IPS-NIHi7 (cell line): ENCODE data around the gene PIP4K2A.
"Not testable (repeated sequence)": the region's sequence is repeated elsewhere in the genome, so short reads cannot be mapped to it uniquely, and the experiment has no call there.

Experiments
- DNase-seq: peaks from one replicate; pipeline ENCODE4 v3.0.0; 2012; ENCODE audit warnings: mixed read lengths; ENCODE audit errors: extremely low spot score

PIP4K2A gene

GRCh38 chr10:22714479-22715289 lies at the start of gene PIP4K2A:
PIP4K2A (minus strand) TSS chr10:22714578; CDS start chr10:22714326, 252 bp downstream.
- peak; percentile 82 for DNase-seq

GRCh38 chr10:22761569-22762220 lies 47.3 kb upstream of the PIP4K2A start:
- DNase-seq, result no peak

- DNase-seq, result no peak
Observed at GRCh38 chr10:22760025-22760424, 45.6 kb upstream of the PIP4K2A start.

GRCh38 chr10:22758867-22759266 lies 44.5 kb upstream of the PIP4K2A start:
- DNase-seq, result no peak

- DNase-seq, result no peak
Observed at GRCh38 chr10:22754296-22754695, 39.9 kb upstream of the PIP4K2A start.

- no peak for DNase-seq
Observed at GRCh38 chr10:22753786-22754185, 39.4 kb upstream of the PIP4K2A start.

- no peak for DNase-seq
Observed at GRCh38 chr10:22752272-22752889, 38.0 kb upstream of the PIP4K2A start.

- DNase-seq, result no peak
Observed at GRCh38 chr10:22750131-22750530, 35.8 kb upstream of the PIP4K2A start.

GRCh38 chr10:22744858-22745257 lies 30.5 kb upstream of the PIP4K2A start:
- DNase-seq, result not testable (repeated sequence)

- no peak for DNase-seq
Observed at GRCh38 chr10:22742678-22743077, 28.3 kb upstream of the PIP4K2A start.

GRCh38 chr10:22741631-22742030 lies 27.3 kb upstream of the PIP4K2A start:
- DNase-seq, result not testable (repeated sequence)

- no peak for DNase-seq
Observed at GRCh38 chr10:22740180-22740579, 25.8 kb upstream of the PIP4K2A start.

GRCh38 chr10:22737587-22737986 lies 23.2 kb upstream of the PIP4K2A start:
- no peak for DNase-seq

GRCh38 chr10:22736134-22736533 lies 21.8 kb upstream of the PIP4K2A start:
- no peak for DNase-seq

GRCh38 chr10:22733992-22734391 lies 19.6 kb upstream of the PIP4K2A start:
- DNase-seq, result no peak

- DNase-seq, result peak; percentile 29
Observed at GRCh38 chr10:22727663-22728062, 13.3 kb upstream of the PIP4K2A start.

- no peak for DNase-seq
Observed at GRCh38 chr10:22727112-22727511, 12.7 kb upstream of the PIP4K2A start.

- no peak for DNase-seq
Observed at GRCh38 chr10:22724773-22725172, 10.4 kb upstream of the PIP4K2A start.

GRCh38 chr10:22723783-22724182 lies 9.4 kb upstream of the PIP4K2A start:
- no peak for DNase-seq

GRCh38 chr10:22723343-22723779 lies 9.0 kb upstream of the PIP4K2A start:
- DNase-seq, result no peak

- no peak for DNase-seq
Observed at GRCh38 chr10:22722626-22723169, 8.3 kb upstream of the PIP4K2A start.

- no peak for DNase-seq
Observed at GRCh38 chr10:22720667-22721066, 6.3 kb upstream of the PIP4K2A start.
